Aorta (tissue), 5 donors: ENCODE data around the gene FRMPD1. TPM values are rescaled to one million over a fixed set of nuclear protein-coding genes. Genes with fewer than 3 reads are reported as not detected.
"Not testable (repeated sequence)": the region's sequence is repeated elsewhere in the genome, so short reads cannot be mapped to it uniquely, and the experiment has no call there.

Experiments
- ATAC-seq: fragments of 200-7000 bp; cut with Tn5 transposase; one replicate; pipeline ENCODE4 v1.9.1; 2022; ENCODE audit warnings: moderate library complexity; ENCODE audit not compliant: low FRiP score
- DNase-seq, 2 donors: peaks; one replicate each; pipeline ENCODE4 v3.0.0-alpha.2; 2020
- H3K27ac ChIP-seq, 2 donors: one replicate each; pipeline ENCODE4 v1.5.1; 2013; ENCODE audit warnings: low read length in 2 of 2, mild to moderate bottlenecking in 2 of 2, moderate library complexity in 2 of 2, control low read depth in 1 of 2, inconsistent platforms in 1 of 2, low read depth in 1 of 2
- H3K27me3 ChIP-seq, 2 donors: one replicate each; pipeline ENCODE4 v1.6.1; 2013; ENCODE audit warnings: control low read depth in 1 of 2, low read length in 1 of 2, mild to moderate bottlenecking in 1 of 2, moderate library complexity in 1 of 2; ENCODE audit not compliant: insufficient read depth in 2 of 2, control insufficient read depth in 1 of 2
- H3K36me3 ChIP-seq, 2 donors: one replicate each; pipeline ENCODE4 v1.6.1; 2013; ENCODE audit warnings: control low read depth in 1 of 2, low read length in 1 of 2, mild to moderate bottlenecking in 1 of 2; ENCODE audit not compliant: insufficient read depth in 2 of 2, control insufficient read depth in 1 of 2
- H3K4me1 ChIP-seq, 2 donors: one replicate each; pipeline ENCODE4 v1.6.1; 2013; ENCODE audit warnings: low read length in 2 of 2, control low read depth in 1 of 2, mild to moderate bottlenecking in 1 of 2, moderate library complexity in 1 of 2; ENCODE audit not compliant: insufficient read depth in 2 of 2, control insufficient read depth in 1 of 2
- H3K4me3 ChIP-seq, 2 donors: one replicate each; pipeline ENCODE4 v1.5.1; 2013; ENCODE audit warnings: low read length in 2 of 2, control low read depth in 1 of 2, mild to moderate bottlenecking in 1 of 2
- H3K9me3 ChIP-seq: one replicate; pipeline ENCODE4 v1.6.1; 2013; ENCODE audit warnings: mild to moderate bottlenecking, low read length; ENCODE audit not compliant: control insufficient read depth
- WGBS, 2 donors: extraction: QIAGEN DNeasy Blood & Tissue Kit; methylation state at CpG; one replicate each; pipeline ENCODE4 v1.1.7; 2013; 5-methylcytosine and 5-hydroxymethylcytosine counted together
- intact Hi-C, 2 donors: fragments of 100-400 bp; cut with DNase I; formaldehyde crosslinking; loops; one replicate each; pipeline versions ENCODE4 v1.14.2 to v1.15.0; 2022
- long read RNA-seq, 2 donors: library from polyadenylated mRNA; unstranded; transcript quantifications; one replicate each; pipeline ENCODE4 v2.0.0, GENCODE V29; 2020 to 2021
- polyA plus RNA-seq, 2 donors: library from polyadenylated mRNA; stranded (reverse); fragments of 200-250 nt; gene quantifications; one replicate each; pipeline ENCODE4 v1.2.3, GENCODE V29; 2013
- total RNA-seq, 2 donors: library from RNA; stranded (reverse); fragmentation: NEBNext Ultra II Directional; extraction: Animal tissue kit (Norgen Biotek cat#: 25700); gene quantifications; one replicate each; pipeline ENCODE4 v1.2.1, GENCODE V29; 2021
- donor health status: healthy with polysubstance abuse.
- donor health status: Bipolar disorder and iron deficiency.
- donor health status: DM: no; HTN: no; CAD: no.
- donor health status: DM: no; HTN: no; CAD: no.
- donor health status: DM: yes; HTN: yes; CAD: no.

The FRMPD1 gene, protein sequence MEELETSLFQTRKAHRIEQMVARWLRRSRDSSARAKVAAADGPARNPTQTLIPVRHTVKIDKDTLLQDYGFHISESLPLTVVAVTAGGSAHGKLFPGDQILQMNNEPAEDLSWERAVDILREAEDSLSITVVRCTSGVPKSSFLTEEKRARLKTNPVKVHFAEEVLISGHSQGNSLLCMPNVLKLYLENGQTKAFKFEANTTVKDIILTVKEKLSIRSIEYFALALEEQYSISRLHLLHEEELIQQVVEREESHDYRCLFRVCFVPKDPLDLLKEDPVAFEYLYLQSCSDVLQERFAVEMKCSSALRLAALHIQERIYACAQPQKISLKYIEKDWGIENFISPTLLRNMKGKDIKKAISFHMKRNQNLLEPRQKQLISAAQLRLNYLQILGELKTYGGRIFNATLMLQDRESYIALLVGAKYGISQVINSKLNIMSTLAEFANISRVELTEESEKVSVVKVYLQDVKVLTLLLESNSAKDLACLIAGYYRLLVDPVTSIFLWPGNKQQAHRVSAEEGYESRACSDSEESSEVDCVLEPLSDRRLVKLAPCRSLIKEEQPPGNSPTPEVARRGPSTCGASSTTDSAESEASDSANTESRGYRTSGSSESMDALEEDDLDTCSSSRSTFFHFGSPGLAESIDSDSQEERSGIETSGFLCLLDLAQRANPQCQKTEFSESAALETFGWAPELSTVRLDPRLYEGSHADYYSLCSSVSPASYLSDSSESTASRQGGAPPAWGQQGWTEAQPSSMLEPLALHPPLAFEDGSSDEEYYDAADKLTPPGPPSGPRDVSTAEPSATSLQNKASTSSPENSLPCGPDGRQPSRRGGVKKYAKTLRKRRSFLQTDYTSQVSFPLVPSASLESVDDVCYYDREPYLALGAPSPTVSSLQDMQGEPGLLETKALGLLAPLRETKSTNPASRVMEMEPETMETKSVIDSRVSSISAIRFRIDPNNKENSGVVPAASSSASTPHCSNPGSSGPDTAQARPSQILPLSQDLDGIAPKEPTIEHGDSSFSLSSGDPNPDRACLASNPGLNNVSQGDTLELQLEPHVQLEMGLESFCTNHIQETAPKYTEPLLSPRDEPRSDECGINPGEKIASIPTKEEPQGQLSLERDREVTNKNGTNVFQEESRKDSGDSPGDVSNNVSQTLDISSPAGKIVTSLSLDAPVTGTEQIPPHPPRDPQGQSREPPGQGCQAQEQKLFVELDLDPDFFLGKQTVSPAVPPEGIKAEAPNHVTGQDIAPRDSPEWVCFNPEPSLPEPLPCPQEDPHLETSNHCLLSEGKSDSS (N-terminal part only)
- total RNA-seq = under 1 TPM in 1 of 2 donors, not detected in 1; 0.06 TPM
- polyA plus RNA-seq = not detected
- long read RNA-seq, donor 1 = 0 reads
- long read RNA-seq, donor 2 = 0 reads

DNA sequence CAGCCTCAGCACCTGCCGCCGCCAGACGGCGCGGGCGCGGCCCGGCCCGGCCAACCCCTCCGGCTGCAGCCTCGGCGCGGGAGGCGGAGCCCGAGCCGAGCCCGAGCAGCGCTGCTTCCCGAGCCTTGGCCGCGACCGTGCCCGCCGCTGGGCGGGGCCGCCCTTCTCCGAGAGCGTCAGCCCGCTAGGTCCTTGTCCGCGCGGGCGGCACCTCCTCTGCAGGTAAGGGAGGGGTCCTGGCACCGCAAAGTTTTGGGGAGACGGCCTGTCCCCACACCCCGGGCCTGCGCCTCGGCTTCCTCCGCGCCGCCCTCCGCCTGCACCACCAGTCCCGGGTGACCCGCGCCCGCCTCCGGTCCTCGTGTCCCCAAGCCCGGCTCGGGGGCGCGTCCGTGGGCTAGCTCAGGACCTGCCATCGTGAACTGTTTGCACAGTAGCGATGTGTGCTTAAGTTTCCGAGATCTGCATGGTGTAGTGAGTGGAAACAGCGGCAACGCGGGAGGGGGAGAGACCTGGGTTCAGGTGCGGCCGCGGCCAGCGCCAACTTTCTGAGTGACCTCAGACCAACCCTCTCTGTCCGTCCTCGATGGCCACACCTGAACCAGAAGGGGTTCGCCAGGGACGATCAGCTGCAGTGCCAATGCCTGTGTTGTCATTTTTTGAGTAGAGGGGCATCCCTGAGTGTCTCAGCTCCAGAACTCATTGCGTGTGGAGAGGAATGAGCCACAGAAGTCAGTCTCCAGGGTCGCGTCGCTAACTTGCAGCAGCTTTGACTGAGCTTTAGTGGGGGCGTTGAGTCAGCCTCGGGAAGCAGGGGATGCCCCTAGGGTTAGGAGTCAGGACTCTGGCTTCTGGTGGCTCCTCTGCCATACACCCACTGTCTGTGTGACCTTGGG lies at the start of gene FRMPD1:
Gene FRMPD1, plus strand, starts transcription at position 82 of the 896 bp plus-strand sequence. CDS start 41,688 bp downstream, outside the sequence.
- 1% methylated on average over 44 to 73 of the region's 73 CpGs for whole genome bisulfite sequencing, 2 donors
- Histone ChIP-seq H3K27ac (no peak within 1 kb of the TSS), H3K9me3 (no peaks in the 10 kb centered on the region), H3K36me3 (no peaks in the 10 kb centered on the region), H3K4me1 (no peaks in the 10 kb centered on the region), H3K4me3 (peak within 1 kb of the TSS in 1 of 2 donors; percentile 49), H3K27me3 (no peaks in the 10 kb centered on the region)
- ATAC-seq (peak; percentile 77), DNase-seq (peak; percentile 65 to 85)
- intact Hi-C loops = no loop called here

- H3K9me3 ChIP-seq, DNase-seq, H3K4me3 ChIP-seq, ATAC-seq, H3K27ac ChIP-seq, H3K4me1 ChIP-seq, H3K27me3 ChIP-seq, H3K36me3 ChIP-seq: not testable (repeated sequence)
- intact Hi-C loops = loop anchor here in 1 of 2 donors (10.0 kb wide), 1 partner anchor 47 kb away; no protein-coding TSS in a partner anchor
- WGBS, 2 donors = 78 to 91% methylated on average over 4 of the region's 4 CpGs
Measured at GRCh38 chr9:37602061-37602460, 48.7 kb upstream of the FRMPD1 start.

- Histone ChIP-seq H3K27me3 (peaks cover 0 to 3% of the 10 kb centered on the region in 2 donors), H3K9me3 (no peaks in the 10 kb centered on the region), H3K4me3 (no peak overlapping the region), H3K27ac (no peak overlapping the region), H3K36me3 (no peaks in the 10 kb centered on the region), H3K4me1 (no peaks in the 10 kb centered on the region)
- intact Hi-C loops = loop anchor here in 1 of 2 donors (10.0 kb wide), 1 partner anchor 48 kb away; no protein-coding TSS in a partner anchor
- WGBS, 2 donors = 69 to 71% methylated on average over 5 of the region's 5 CpGs
- DNase-seq = no peak
- ATAC-seq = peak; percentile 19
Measured at GRCh38 chr9:37602817-37603216, 47.9 kb upstream of the FRMPD1 start.

- no peaks in the 10 kb centered on the region for H3K4me1 ChIP-seq
- H3K36me3 ChIP-seq = no peaks in the 10 kb centered on the region
- DNase-seq (no peak), ATAC-seq (no peak)
- peaks cover 0 to 2% of the 10 kb centered on the region in 2 donors for H3K27me3 ChIP-seq
- intact Hi-C loops = loop anchor here in 1 of 2 donors (10.0 kb wide), 1 partner anchor 49 kb away; no protein-coding TSS in a partner anchor
- 74 to 86% methylated on average over 1 of the region's 1 CpG for WGBS, 2 donors
- no peak overlapping the region for H3K27ac ChIP-seq
- H3K9me3 ChIP-seq = no peaks in the 10 kb centered on the region
- H3K4me3 ChIP-seq = no peak overlapping the region
Measured at GRCh38 chr9:37604296-37604695, 46.5 kb upstream of the FRMPD1 start.

DNA sequence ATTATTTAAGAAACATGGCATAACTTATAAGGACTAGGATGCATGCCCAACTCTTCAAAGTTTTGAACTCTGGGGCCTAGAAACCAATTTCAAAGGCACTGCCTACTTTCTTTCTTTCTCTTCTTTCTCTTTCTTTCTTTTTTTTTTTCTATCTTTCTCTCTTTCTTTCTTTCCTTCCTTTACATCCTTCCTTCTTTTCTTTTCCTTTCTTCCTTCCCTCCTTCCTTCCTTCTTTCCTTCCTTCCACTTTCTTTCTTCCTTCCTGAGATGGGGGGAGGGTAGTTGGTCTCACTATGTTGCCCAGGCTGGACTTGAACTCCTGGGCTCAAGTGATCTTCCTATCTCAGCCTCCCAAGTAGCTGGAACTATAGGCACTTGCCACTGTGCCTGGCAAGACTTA lies 42.5 kb upstream of the FRMPD1 start:
- H3K4me3 ChIP-seq = no peak overlapping the region
- no peak overlapping the region for H3K27ac ChIP-seq
- no peak for ATAC-seq
- no peaks in the 10 kb centered on the region for H3K27me3 ChIP-seq
- no peaks in the 10 kb centered on the region for H3K4me1 ChIP-seq
- intact Hi-C loops = loop anchor here in 1 of 2 donors (10.0 kb wide), 1 partner anchor 53 kb away; no protein-coding TSS in a partner anchor
- H3K36me3 ChIP-seq = no peaks in the 10 kb centered on the region
- DNase-seq = no peak
- peaks cover 1% of the 10 kb centered on the region for H3K9me3 ChIP-seq

- 68 to 71% methylated on average over 6 of the region's 6 CpGs for WGBS, 2 donors
- intact Hi-C loops = loop anchor here in 1 of 2 donors (10.0 kb wide), 1 partner anchor 55 kb away; no protein-coding TSS in a partner anchor
Measured at GRCh38 chr9:37609735-37610397, 40.9 kb upstream of the FRMPD1 start.

GRCh38 chr9:37611014-37611413 lies 39.7 kb upstream of the FRMPD1 start:
- WGBS, 2 donors = 63 to 67% methylated on average over 6 of the region's 6 CpGs
- intact Hi-C loops = no loop called here
- H3K27me3 ChIP-seq = no peaks in the 10 kb centered on the region

More at GRCh38 chr9:37609735-37610397, 40.9 kb upstream of the FRMPD1 start:
- Histone ChIP-seq H3K36me3 (no peaks in the 10 kb centered on the region), H3K4me1 (no peaks in the 10 kb centered on the region), H3K4me3 (no peak overlapping the region), H3K27me3 (no peaks in the 10 kb centered on the region), H3K27ac (no peak overlapping the region), H3K9me3 (peaks cover 1% of the 10 kb centered on the region)
- no peak for ATAC-seq
- no peak for DNase-seq

More at GRCh38 chr9:37611014-37611413, 39.7 kb upstream of the FRMPD1 start:
- Histone ChIP-seq H3K4me1 (no peaks in the 10 kb centered on the region), H3K36me3 (no peaks in the 10 kb centered on the region), H3K27ac (no peak overlapping the region), H3K9me3 (peaks cover 1% of the 10 kb centered on the region), H3K4me3 (no peak overlapping the region)
- ATAC-seq = no peak
- no peak for DNase-seq
